Activated effector memory CD4-positive, alpha-beta T cell treated with Interleukin-2 at 50 U/mL for 16 hours (primary cell): ENCODE data around the gene RIPK4.
"Not testable (repeated sequence)": the region's sequence is repeated elsewhere in the genome, so short reads cannot be mapped to it uniquely, and the experiment has no call there.

ENCODE experiments used
- DNase-seq: peaks from one replicate; pipeline ENCODE4 v3.0.0-alpha.2; 2020

RIPK4 gene

GRCh38 chr21:41733951-41734689 is 32.7 kb downstream of the RIPK4 start:
- DNase-seq = no peak

DNA sequence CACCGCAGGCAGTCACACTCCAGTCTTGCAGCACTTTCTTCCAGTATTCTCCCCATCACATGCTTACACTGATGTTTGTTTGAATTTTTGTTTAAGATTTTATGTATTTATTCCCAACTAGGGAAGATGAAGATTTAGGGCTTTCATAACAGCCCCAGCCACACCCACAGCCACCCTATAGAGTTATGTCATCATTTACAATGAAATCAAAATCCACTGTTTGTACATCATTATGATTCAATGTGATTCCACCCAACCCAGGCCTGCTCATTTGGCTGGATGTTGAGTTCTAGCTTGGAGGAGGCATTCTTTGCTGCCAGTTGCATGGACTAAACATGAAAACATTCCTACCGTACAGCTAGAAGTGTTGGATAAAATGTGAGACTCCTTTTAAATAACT is 35.8 kb downstream of the RIPK4 start:
- no peak for DNase-seq

- no peak for DNase-seq
These were observed 36.5 kb downstream of the RIPK4 start for GRCh38 chr21:41730367-41730765.

- no peak for DNase-seq
These were observed 37.0 kb downstream of the RIPK4 start for GRCh38 chr21:41729701-41730366.

DNA sequence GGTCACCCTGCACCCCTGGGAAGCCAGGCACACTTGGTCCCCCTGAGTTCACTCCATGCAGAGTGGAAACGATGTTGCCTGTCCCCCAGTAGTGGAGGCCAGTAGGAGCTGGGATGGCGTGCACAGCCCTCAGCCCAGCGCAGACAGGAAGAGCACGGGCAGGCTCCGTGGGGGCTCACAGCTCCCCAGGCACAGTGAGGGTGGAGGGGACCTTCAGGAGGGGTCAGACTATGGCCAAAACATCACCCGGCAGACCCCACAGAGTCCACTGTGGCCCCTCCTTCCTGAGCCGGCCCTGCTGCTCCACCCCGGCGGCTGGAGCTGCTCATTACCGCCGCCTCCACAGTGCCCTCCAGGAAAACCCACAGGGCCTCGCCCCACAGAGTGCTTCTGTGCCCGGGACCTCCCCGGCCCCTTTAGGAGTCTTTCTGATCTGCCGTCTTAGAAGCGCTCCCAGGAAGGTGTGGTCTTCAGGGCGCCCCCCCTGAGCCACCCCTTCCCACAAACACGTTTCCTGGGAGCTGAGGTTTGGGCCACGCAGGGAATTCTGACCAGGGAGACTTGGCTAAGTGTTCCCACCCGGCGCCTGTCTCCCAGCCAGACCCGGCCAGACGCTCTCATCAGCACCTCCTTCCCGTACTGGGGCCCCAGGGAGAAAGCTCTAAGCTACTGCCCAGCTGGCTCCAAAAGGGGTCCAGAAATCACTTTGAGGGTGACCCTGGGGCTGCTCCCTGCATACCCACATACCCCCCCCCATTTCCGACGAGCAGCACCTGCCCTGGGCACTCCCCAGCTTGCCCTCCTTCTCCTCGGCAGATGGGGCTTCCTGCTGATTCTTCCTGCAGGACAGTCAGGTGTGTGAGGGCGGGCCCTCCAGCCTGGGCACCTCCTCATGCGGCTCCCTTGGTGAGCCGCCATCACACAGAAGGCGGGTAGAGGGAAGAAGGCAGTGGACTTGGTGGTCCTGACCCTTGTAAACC is 38.8 kb downstream of the RIPK4 start:
- DNase-seq = no peak

- DNase-seq = no peak
These were observed 39.7 kb downstream of the RIPK4 start for GRCh38 chr21:41726970-41727783.

DNA sequence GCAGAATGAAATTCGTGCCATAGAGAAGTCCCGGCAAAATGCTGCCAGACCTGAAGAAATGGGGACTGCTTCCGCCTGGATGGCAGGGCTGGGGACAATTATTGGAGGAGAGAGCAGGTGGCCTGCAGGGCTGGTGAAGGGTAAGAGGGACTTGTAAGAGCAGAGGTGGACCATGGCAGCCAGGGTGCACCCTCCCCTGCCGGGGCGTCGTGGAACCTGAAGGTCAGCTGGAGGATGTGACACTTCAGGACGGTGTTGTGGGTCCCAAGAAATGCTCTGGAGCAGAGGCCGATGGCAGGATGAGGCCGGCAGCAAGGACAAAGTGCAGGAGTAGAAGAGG is 40.3 kb downstream of the RIPK4 start:
- no peak for DNase-seq

- no peak for DNase-seq
These were observed 40.7 kb downstream of the RIPK4 start for GRCh38 chr21:41726058-41726558.

DNA sequence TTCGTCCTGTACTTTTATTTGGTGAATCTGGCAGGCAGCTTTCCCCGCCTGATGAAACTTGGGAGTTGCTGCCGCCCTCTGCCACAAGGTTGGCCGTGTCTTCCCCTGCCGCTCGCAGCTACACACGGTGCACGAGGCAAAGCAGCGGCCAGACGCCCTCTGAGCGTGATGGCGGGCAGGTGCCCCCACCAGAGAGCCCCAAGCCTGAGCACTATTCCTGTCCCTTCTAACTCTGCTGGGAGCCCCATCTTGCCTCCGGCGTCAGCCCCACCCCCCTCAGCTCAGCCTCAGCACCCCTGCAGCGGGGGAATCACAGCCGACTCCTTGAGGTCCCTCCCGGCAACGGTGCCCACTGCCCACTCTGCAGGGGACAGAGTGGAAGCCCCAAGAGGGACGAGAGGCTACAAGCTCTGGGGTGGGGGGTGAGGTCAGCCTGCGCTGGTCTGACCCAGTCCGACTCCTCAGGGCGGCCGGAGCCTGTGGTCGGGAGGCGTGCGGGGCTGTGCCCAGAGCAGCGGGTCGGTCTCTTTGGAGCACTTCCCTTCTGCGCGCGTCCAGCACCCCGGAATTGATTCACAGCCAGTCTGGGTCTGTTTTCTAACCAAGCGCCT is 41.3 kb downstream of the RIPK4 start:
- DNase-seq = no peak

DNA sequence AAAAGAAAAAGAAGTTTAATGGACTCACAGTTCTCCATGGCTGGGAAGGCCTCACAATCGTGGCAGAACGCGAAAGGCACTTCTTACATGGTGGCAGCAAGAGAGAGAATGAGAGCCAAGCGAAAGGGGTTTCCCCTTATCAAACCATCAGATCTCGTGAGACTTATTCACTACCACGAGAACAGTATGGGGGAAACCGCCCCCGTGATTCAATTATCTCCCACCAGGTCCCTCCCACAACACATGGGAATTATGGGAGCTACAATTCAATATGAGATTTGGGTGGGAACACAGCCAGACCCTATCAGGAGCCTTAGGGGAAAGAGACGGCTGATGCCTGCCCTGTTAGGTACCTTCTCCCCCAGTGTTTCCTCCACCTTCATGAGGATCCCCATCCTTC is 43.0 kb downstream of the RIPK4 start:
- DNase-seq = not testable (repeated sequence)

GRCh38 chr21:41722052-41723018 is 44.5 kb downstream of the RIPK4 start:
- DNase-seq = no peak

- DNase-seq = no peak
These were observed 46.6 kb downstream of the RIPK4 start for GRCh38 chr21:41720250-41720649.

- DNase-seq = no peak
These were observed 47.2 kb downstream of the RIPK4 start for GRCh38 chr21:41719691-41720090.

DNA sequence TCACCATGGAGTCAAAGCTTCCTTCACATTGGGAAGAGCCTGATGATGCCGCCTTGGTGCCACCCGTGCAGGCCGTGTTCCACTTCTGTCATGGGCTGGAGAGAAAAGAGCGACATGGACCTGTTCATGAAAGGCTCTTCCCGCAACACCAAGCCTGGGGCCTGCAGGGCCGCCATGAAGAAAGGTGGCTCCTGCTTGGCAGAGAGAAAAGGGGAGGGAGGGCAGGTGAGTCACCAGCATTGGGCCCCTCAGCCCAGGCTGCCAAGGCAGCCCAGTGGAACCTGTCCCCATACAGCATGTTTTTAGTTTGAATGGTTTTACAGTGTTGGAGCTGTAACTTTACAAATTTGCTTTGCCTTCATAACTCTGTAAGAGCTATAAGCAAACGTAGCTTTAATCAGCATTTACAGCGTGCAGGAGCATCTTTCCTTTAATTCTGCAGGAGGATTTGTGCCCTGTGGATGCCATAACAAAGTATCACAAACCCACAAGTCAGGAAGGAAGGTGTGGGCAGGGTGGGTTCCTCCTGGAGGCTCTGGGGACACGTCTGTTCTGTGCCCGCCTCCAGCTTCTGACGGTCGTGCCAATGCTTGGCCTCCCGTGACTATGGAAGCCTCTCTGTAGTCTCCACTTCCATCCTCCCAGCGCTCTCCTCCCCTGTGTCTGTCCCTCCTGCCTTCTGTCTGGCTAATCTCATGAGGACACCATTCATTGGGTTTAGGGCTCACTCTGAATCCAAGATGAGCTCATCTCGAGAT is 49.1 kb downstream of the RIPK4 start:
- DNase-seq = no peak

GRCh38 chr21:41716751-41717150 is 50.1 kb downstream of the RIPK4 start:
- no peak for DNase-seq

DNA sequence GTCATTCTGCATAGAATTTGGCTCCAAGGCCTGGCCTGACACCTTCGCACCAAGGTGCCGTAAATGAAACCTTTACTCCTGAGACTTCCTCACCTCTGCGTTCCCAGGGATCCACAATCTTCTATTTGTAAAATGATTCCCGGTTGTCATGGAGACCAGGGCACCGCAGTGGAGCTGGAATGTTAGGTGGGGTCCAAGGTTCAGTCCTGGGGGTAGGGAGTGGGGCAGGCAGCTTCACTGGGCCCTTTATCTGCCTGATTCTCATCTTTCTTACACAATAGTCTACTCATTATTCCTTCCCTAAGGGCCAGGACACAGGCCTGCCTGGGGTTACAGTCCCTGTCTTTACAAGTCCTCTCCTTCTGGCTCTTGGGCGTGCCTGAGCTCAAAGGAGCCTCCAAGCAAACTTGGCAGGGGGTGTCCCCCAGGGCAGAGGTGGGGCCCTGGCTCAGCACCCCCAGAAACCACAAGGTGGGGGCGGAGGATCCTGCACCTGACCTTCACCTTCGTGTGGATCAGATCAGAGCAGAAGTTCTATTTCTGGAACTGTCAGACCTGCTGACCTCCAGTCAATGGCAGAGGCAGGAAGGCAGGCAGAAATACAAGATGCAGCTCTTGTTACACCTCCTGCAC is 51.1 kb downstream of the RIPK4 start:
- no peak for DNase-seq

GRCh38 chr21:41714299-41714865 is 52.5 kb downstream of the RIPK4 start:
- DNase-seq = not testable (repeated sequence)

- no peak for DNase-seq
These were observed 53.2 kb downstream of the RIPK4 start for GRCh38 chr21:41713495-41714281.
